ENCODE data around the gene ONECUT3.

The ONECUT3 gene

GRCh38 chr19:1799695-1800342 lies 46.5 kb downstream of the ONECUT3 start:
- no peak for DNase-seq

GRCh38 chr19:1804858-1805257 lies 51.6 kb downstream of the ONECUT3 start:
- no peak for DNase-seq

GRCh38 chr19:1805401-1806183 lies 52.3 kb downstream of the ONECUT3 start:
- no peak for DNase-seq

- DNase-seq: no peak
Measured at GRCh38 chr19:1806184-1807029, 53.1 kb downstream of the ONECUT3 start.

- no peak for DNase-seq
Measured at GRCh38 chr19:1807030-1807694, 53.9 kb downstream of the ONECUT3 start.

- DNase-seq: no peak
Measured at GRCh38 chr19:1807695-1808394, 54.5 kb downstream of the ONECUT3 start.

- no peak for DNase-seq
Measured at GRCh38 chr19:1808395-1808731, 55.1 kb downstream of the ONECUT3 start.

- no peak for DNase-seq
Measured at GRCh38 chr19:1809678-1810077, 56.4 kb downstream of the ONECUT3 start.

- no peak for DNase-seq
Measured at GRCh38 chr19:1810439-1811160, 57.3 kb downstream of the ONECUT3 start.

GRCh38 chr19:1811472-1811894 lies 58.2 kb downstream of the ONECUT3 start:
- DNase-seq: peak; percentile 37

- DNase-seq: peak; percentile 90
Measured at GRCh38 chr19:1811942-1812425, 58.7 kb downstream of the ONECUT3 start, which contains the start of gene ATP8B3. Gene ATP8B3, minus strand, starts transcription at chr19:1812276. Its CDS starts 540 bp downstream, at chr19:1811736.

- peak; percentile 96 for DNase-seq
Measured at GRCh38 chr19:1812426-1813191, 59.3 kb downstream of the ONECUT3 start.

GRCh38 chr19:1813192-1814182 lies 60.2 kb downstream of the ONECUT3 start:
- DNase-seq: no peak

- DNase-seq: no peak
Measured at GRCh38 chr19:1814391-1814790, 61.1 kb downstream of the ONECUT3 start.

- DNase-seq: no peak
Measured at GRCh38 chr19:1814833-1815604, 61.7 kb downstream of the ONECUT3 start.

GRCh38 chr19:1815605-1816529 lies 62.6 kb downstream of the ONECUT3 start:
- DNase-seq: no peak
